ENCODE data around the gene FBXO10. TPM values are rescaled to one million over a fixed set of nuclear protein-coding genes. Genes with fewer than 3 reads are reported as not detected.

FBXO10 gene
- total and polyA plus RNA-seq, 3 donors from 2014 or later: 28.3 to 31.7 (median 28.7) TPM

GRCh38 chr9:37523916-37524315 lies 52.3 kb downstream of the FBXO10 start:
- Histone ChIP-seq H3K36me3 (ENCODE audit: low read depth, missing control alignments) (no peaks in the 10 kb centered on the region), H3K4me1 (no peaks in the 10 kb centered on the region), H3K9me3 (no peaks in the 10 kb centered on the region), H3K27me3 (no peaks in the 10 kb centered on the region), H3K27ac (no peak overlapping the region), H3K4me3 (no peak overlapping the region)
- no peak for DNase-seq
- TF ChIP-seq POLR2A (IDR thresholded peaks at IDR 0.05): no peak
- no peak for TF ChIP-seq CTCF (IDR thresholded peaks at IDR 0.05)
- 86 to 92% methylated on average over 5 to 6 of the region's 6 CpGs for WGBS, 2 donors
- intact Hi-C loops (cut with DNase I; ENCODE audit: low total_unique reads): no loop called here

- Histone ChIP-seq H3K9me3 (no peaks in the 10 kb centered on the region), H3K36me3 (ENCODE audit: low read depth, missing control alignments) (no peaks in the 10 kb centered on the region), H3K4me3 (no peak overlapping the region), H3K4me1 (no peaks in the 10 kb centered on the region), H3K27ac (no peak overlapping the region), H3K27me3 (no peaks in the 10 kb centered on the region)
- intact Hi-C loops (cut with DNase I; ENCODE audit: low total_unique reads): no loop called here
- WGBS, 2 donors: 61 to 66% methylated on average over 2 of the region's 2 CpGs
- TF ChIP-seq CTCF (IDR thresholded peaks at IDR 0.05) (no peak), POLR2A (IDR thresholded peaks at IDR 0.05) (no peak)
- no peak for DNase-seq
Measured at GRCh38 chr9:37522971-37523370, 53.2 kb downstream of the FBXO10 start.

- no peak for TF ChIP-seq CTCF (IDR thresholded peaks at IDR 0.05)
- TF ChIP-seq POLR2A (IDR thresholded peaks at IDR 0.05): no peak
- 94 to 97% methylated on average over 10 of the region's 10 CpGs for WGBS, 2 donors
- intact Hi-C loops (cut with DNase I; ENCODE audit: low total_unique reads): no loop called here
Measured at GRCh38 chr9:37521111-37521510, 55.1 kb downstream of the FBXO10 start.

GRCh38 chr9:37520641-37521040 lies 55.5 kb downstream of the FBXO10 start:
- WGBS, 2 donors: 75 to 87% methylated on average over 3 of the region's 3 CpGs
- no peaks in the 10 kb centered on the region for H3K36me3 ChIP-seq (ENCODE audit: low read depth, missing control alignments)
- DNase-seq: no peak

More at GRCh38 chr9:37521111-37521510, 55.1 kb downstream of the FBXO10 start:
- Histone ChIP-seq H3K4me3 (no peak overlapping the region), H3K27me3 (no peaks in the 10 kb centered on the region), H3K27ac (no peak overlapping the region), H3K9me3 (no peaks in the 10 kb centered on the region), H3K4me1 (no peaks in the 10 kb centered on the region), H3K36me3 (ENCODE audit: low read depth, missing control alignments) (no peaks in the 10 kb centered on the region)
- no peak for DNase-seq

More at GRCh38 chr9:37520641-37521040, 55.5 kb downstream of the FBXO10 start:
- Histone ChIP-seq H3K4me1 (no peaks in the 10 kb centered on the region), H3K9me3 (no peaks in the 10 kb centered on the region), H3K4me3 (no peak overlapping the region), H3K27ac (no peak overlapping the region), H3K27me3 (no peaks in the 10 kb centered on the region)
- intact Hi-C loops (cut with DNase I; ENCODE audit: low total_unique reads): no loop called here
- TF ChIP-seq POLR2A (IDR thresholded peaks at IDR 0.05): no peak
- TF ChIP-seq CTCF (IDR thresholded peaks at IDR 0.05): no peak

All from testis (tissue), 3 donors.